Activated T-cell treated with anti-CD3 and anti-CD28 coated beads, Interleukin-2, amount 50 U/mL, for 48 hours (primary cell): ENCODE data around the gene TMEM138.

Source experiments
- DNase-seq, 2 experiments: peaks; one replicate each; pipeline ENCODE4 v3.0.0-alpha.2; 2020

The TMEM138 gene

GRCh38 chr11:61413496-61413895 lies 51.3 kb downstream of the TMEM138 start:
- no peak for DNase-seq

- DNase-seq, result no peak
Measured at GRCh38 chr11:61414547-61414946, 52.4 kb downstream of the TMEM138 start.

GRCh38 chr11:61415381-61415780 lies 53.2 kb downstream of the TMEM138 start:
- DNase-seq, result no peak

GRCh38 chr11:61416941-61417340 lies 54.8 kb downstream of the TMEM138 start:
- no peak for DNase-seq

GRCh38 chr11:61417670-61418069 lies 55.5 kb downstream of the TMEM138 start:
- no peak for DNase-seq

- DNase-seq, result no peak
Measured at GRCh38 chr11:61418136-61418535, 56.0 kb downstream of the TMEM138 start.
